Left renal pelvis (tissue), 4 donors: ENCODE measurements around the gene GLB1L2. TPM values are rescaled to one million over a fixed set of nuclear protein-coding genes. Genes with fewer than 3 reads are reported as not detected.

Experiments
- DNase-seq, 4 donors: peaks; one replicate each; pipeline ENCODE4 v3.0.0-alpha.2; 2013; ENCODE audit warnings: low read depth in 4 of 4, low spot score in 3 of 4
- polyA plus RNA-seq, 4 donors: library from polyadenylated mRNA; unstranded; fragments of 120-200 nt; gene quantifications; one replicate each; pipeline ENCODE4 v1.2.1, GENCODE V29; 2013; ENCODE audit not compliant: insufficient read length in 4 of 4

Gene GLB1L2
- polyA plus RNA-seq, 4 donors = 2.1 to 19.8 (median 18.6) TPM

- no peak for DNase-seq
These were observed 33.5 kb downstream of the GLB1L2 start for GRCh38 chr11:134365011-134365925.

DNA sequence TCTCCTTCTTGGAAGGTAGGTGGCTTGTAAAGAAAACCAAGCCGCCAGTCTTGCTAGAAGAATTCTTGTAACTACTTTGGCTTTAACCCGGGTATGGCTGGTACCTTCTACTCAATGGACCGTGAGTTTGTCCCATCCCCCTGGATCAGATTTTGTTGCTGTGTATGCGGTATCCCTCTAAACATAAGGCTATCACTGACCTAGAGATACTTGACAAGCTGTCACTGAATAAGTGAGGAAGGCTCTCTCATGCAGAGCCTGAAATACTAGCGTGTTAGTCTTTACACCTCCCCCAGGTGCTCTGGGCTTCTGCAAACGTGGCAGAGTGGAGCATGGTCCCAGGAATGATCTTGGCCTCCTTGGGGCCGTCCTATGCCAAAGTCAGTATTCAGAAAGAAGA lies 34.5 kb downstream of the GLB1L2 start:
- DNase-seq = no peak

DNA sequence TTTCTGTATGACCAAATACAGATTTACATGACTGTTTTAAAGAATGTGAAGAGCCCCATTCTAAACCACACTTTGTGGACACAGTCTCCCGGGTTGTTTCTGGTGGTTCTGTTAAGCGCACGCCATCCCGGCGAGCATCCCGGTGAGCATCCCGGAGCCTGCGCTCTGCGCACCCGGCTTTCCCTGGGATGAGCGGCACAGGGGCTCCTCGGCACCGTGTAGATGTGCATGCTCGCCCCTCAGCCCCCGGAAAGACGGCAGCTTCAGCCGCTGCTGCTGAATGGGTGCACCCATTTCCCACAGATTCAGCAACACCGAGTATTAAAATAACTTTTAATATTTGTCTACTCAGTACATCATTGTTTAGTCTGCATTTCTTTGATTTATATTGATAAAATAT lies 36.0 kb downstream of the GLB1L2 start:
- DNase-seq = no peak

DNA sequence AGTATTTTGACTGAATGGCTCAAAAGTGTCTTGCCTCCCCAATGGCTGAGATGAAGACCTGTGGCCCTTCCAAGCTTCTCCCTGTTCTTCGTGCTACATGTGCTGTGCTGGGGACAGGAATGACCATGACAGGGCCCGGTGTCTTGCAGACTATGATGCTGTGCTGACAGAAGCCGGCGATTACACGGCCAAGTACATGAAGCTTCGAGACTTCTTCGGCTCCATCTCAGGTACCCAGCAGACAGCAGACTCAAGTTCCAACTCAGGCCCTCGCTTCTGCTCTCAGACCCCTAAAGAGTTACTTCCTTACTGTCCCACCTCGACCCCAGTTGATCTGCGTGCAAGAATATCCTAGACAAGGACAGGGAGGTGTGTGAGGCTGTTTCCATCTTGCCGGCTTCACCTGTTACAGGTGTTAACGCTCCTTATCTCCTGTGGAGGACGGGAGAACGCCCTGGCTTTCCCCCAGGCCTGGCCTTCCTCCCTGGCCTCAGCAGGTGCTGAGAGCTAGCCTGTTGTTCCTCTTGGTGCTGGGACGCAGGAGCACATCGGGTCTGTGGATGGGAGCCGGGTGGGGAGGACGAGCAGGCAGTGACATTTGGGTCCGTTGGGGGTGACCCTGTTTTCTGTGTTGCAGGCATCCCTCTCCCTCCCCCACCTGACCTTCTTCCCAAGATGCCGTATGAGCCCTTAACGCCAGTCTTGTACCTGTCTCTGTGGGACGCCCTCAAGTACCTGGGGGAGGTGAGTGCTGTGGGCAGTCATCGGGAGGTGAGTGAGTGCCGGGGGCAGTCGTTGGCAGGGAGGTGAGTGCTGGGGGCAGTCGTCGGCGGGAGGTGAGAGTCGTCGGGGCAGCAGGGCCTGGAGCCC lies 38.1 kb downstream of the GLB1L2 start:
- DNase-seq = no peak

DNA sequence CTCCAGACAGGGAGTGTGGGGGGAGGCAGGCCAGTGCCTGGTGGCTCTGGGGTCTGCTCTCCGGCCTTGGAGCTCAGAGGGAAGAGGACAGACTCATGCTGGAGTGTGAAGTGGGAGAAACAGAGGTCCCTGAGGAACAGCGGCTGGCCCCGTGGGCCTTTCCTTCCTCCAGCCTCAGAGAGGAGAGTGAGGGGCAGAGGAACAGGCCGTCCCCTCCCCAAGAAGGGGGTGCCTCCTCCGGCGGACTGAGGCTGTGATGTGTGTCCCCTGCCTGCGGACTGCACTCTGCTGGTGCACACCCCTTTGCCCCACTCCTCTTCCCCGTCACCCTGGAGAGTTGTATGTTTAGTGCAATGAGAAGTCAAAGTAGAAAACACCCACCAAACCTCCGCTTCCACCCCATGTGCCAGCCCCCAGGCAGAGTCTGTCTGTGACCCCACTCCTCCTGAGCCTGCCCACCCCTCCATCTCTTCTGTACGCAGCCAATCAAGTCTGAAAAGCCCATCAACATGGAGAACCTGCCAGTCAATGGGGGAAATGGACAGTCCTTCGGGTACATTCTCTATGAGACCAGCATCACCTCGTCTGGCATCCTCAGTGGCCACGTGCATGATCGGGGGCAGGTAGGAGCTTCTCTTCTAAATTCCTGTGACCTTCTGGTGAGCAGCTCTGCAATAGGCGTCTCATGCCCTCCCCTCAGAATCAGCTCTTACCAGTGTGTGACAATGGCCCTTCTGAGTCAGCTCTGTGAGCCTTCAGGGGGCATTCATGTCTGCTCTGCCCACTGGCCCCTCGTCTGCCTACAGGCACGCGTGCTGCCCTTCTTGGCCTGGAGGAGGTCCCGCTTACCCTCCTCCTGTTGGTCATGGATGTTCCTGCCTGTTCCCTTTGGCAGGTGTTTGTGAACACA lies 39.0 kb downstream of the GLB1L2 start:
- DNase-seq = no peak

DNA sequence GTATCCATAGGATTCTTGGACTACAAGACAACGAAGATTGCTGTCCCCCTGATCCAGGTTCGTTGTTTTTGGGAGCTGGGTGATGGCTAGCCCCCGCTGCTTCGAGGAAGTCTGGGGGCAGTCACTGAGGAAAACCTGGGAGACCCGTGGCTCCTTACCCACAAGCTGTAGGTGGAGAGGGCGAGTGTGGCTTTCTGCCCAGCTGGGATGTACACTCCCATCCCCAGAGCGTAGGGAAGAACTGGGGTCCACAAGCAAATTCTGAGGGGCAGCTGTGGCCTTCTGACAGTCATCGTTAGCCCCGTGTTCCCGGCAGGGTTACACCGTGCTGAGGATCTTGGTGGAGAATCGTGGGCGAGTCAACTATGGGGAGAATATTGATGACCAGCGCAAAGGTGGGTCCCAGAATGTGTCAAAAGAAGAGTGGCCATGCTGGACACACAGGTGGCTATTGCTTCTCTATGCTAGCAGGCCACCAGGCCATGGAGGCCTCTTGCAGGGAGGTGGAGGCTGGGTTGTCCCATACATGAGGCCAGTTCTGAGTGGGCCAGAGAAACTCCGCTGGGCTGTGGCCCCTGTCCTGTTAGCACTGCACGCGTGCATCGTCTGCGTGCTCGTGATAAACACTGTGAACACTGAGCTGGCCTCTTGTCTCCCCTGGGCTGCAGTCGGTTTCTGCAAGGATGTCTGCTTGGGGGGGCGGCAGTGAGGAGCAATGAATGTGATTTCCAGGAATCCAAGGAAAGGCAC lies 39.8 kb downstream of the GLB1L2 start:
- DNase-seq = no peak

DNA sequence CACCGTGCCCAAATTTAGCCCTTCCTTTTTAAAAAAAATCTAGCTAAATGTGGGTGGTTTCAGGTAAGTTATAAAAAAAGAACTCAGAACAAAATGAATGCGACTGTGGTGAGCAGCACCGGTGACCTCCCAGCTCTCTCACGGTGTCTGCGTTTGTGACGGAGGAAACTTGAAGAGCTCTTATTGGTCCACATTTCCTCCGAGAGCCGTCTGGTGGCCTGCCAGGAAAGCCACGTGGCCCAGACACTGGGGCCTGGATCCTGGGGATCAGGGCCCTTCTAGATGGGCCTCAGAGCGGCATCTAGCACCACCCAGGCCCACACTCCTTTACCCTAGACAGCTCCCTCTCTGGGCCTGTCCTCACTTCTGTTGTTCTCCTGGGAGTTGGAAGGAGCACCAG lies 40.7 kb downstream of the GLB1L2 start:
- DNase-seq = no peak

GRCh38 chr11:134372961-134373360 lies 41.2 kb downstream of the GLB1L2 start:
- DNase-seq = no peak

DNA sequence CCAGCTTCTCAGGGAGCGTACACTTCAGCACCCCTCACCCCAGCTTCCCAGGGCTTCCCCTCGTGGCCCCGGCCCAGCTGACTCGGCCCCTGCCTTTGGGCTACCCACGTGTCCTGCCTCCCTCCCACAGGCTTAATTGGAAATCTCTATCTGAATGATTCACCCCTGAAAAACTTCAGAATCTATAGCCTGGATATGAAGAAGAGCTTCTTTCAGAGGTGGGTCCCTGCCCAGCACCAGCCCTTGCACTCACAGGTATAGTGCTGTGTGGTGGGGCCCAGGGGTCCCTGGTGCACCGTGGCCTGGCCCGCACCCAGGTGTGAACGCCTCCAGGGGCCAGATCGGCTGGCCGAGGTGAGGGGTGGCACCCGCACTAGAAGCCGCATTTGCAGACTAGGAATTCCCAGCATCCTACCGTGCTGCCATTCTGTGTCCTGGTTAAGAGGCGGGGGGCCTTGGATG lies 41.8 kb downstream of the GLB1L2 start:
- DNase-seq = no peak

DNA sequence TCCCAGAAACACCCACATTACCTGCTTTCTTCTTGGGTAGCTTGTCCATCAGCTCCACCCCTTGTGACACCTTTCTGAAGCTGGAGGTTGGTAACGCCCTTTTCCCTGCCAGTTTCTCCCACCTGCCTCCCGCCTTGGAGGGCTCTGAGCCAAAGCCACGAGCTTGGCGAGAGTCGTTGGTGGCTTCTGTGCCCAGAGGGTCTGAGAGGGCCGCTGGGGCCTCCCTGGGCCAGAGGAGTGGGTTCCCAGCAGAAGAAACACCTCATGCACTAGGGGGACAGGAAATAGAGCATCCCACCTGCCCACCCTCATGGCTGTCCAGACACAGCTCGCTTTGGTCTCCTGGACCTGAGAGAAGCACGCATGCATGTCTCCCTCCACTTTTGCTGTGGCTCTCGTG lies 42.4 kb downstream of the GLB1L2 start:
- DNase-seq = no peak

GRCh38 chr11:134374891-134375550 lies 43.2 kb downstream of the GLB1L2 start:
- DNase-seq = no peak

- DNase-seq = no peak
These were observed 44.5 kb downstream of the GLB1L2 start for GRCh38 chr11:134376150-134376921.

DNA sequence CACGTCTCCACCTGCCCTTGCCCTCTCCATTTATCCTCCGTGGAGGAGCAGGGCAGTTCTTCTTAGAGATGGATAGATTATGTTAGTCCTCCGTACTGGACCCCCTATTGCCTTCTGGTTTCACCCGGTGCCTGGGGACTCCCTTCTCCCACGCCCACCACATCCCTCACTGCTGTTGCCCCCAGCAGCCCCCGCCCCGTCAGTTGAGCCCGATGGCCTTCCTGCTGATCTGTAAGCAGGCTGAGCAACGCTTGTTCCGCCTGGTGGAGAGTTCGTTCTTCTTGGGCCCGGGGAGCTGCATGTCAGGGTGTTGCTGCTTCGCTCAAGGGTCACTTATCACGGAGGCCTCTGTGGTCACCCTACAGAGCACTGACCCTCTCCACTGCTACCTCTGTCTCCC lies 46.1 kb downstream of the GLB1L2 start:
- no peak for DNase-seq

DNA sequence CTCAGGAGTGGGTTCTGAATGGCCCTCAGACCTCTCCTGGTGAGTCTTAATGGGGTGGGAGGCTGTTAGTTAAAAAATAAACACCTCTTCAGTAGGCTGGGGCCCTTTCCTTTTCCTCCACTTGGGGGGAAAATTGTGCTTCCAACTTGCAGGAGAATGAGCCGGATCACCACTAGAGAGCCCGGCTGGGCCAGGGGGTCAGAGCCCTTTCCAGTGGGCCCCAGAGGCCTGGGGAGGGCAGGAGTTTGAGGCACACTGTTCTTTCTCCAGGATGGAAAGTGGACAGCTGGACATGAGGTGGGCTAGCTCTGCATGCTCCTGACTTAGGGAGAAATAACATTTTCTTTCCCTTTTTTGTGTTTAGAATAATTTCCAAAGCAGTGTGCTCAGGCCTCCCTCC lies 47.5 kb downstream of the GLB1L2 start:
- DNase-seq = no peak

DNA sequence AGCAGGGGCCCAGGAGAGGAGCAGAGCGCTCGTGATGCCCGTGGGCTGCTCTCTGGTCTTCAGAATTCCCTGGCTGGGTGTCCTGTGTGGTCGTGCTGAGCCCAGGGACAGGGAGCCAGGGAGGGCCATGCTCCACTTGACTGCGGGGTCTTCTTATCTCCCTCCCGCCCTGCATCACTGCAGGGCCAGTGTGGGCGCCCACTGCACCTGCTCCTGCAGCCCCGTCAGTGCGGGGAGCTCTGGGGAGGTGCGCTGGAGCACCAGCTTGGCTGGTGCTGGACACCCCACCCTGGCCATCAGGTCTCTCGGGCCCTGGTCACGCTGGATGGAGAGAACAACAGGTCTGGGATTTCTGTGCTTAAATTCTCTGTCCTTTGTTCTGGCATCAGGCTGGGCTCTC lies 48.4 kb downstream of the GLB1L2 start:
- no peak for DNase-seq

DNA sequence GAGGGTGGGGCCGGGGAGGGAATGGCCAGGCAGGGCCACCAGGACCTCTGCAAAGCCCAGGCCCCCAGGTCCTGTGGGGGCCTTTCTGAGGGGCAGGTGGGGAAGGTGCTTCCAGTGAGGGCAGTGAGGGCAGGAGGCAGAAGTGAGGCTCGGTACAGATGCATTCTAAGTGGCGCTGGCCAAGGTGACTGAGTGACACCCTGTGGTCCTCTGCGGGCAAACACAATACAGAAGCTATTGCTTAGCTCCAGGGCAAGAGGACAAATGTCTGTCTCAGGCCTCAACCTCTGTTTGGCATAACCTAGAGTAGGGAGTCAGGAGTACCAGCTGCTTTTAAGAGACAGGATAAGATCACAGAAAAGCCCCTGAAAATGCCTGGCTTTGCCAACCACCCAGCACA lies 49.0 kb downstream of the GLB1L2 start:
- no peak for DNase-seq

GRCh38 chr11:134382257-134382656 lies 50.5 kb downstream of the GLB1L2 start:
- DNase-seq = no peak

- DNase-seq = no peak
These were observed 51.0 kb downstream of the GLB1L2 start for GRCh38 chr11:134382830-134383229.
